Measurements from ENCODE around the gene LRRC4C.

Gene LRRC4C

DNA sequence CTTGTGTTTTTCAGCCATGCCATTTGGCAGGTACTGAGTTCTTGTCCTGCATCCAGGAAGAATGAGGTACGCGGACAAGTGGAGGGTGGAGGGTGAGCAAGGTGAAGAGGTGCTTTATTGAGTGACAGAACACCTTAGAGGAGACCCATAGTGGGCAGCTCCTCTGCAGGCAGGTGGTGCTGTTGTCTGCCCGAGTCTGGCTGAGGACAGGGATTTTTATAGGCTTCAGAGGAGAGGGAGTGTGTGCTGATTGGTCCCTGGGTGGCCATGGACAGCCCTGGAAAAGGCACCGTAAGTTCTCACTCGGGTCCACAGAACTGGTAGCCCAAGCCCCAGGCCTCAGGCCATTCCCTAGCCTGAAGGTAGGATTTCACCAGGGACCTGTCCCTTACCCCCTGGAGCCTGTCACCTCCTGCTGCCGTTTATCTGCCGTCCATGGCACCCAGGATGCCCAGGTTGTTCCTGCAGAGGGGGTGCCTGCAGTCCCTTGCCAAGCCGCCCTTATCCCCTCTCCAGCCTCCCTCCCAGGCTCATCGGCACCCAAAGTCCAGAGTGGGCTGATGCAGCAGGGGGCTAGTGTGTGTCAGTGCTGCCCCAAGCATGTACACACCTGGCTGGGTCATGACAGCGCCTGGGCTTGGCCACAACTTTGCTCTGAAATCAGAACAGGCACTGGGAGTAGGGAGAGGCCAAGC, 213.6 kb downstream of the LRRC4C start:
- DNase-seq, result no peak

DNA sequence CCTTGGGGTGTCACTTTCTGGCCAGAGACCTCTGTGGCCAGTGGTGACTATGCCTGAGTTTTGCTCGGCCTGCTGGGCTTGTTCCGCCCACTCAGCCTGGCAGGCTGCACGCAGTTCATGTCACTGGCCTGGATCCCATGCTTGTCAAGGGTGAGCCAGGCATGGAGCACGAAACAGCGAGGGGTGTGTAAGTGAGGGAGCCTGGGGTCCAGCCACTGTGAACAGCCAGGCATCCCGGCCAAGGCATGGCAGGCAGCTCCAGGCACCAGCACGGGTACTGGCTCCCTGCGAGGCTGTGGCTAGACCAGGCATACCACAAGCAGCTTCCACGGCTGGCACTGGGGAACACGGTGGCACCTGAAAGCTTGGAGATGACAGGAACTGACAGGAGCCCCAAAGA, 214.3 kb downstream of the LRRC4C start:
- DNase-seq, result no peak

DNA sequence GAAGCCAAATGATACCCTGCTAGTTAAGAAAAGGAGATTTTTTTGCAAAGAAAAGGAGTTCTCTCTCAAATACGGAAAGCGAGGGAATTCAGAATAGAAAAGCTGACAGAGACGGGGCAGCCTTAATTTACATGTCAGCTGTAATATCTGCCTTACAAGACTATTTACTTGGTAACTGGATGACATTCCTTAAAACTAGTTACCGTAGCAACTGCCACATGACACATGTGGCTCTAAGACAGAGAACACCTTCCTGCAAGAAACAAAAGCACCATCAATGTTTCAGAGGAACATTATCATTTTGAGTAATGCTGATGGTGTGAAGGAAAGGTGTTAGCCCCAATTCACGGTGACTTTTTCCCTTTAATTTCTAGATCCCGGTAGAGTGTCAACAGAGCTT, 222.1 kb downstream of the LRRC4C start:
- DNase-seq, result no peak

DNA sequence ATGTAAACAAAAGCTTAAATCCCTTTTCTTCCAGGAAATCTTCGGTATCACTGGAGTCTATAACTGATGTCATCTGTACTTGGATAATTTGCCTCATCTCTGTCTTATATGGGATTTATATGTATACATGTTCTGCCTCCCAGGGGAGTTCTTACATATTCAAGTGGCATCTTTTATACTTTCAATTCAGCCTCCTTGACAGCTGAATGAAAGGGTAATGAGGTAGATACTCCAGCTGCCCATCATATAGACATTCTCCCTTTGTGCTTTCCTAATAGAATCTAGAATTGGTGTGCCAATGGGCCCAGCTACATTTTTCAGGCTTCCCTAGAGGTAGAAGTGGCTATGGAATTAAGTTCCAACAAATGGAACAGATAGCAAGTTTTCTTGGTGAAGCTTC, 223.8 kb downstream of the LRRC4C start:
- no peak for DNase-seq

DNA sequence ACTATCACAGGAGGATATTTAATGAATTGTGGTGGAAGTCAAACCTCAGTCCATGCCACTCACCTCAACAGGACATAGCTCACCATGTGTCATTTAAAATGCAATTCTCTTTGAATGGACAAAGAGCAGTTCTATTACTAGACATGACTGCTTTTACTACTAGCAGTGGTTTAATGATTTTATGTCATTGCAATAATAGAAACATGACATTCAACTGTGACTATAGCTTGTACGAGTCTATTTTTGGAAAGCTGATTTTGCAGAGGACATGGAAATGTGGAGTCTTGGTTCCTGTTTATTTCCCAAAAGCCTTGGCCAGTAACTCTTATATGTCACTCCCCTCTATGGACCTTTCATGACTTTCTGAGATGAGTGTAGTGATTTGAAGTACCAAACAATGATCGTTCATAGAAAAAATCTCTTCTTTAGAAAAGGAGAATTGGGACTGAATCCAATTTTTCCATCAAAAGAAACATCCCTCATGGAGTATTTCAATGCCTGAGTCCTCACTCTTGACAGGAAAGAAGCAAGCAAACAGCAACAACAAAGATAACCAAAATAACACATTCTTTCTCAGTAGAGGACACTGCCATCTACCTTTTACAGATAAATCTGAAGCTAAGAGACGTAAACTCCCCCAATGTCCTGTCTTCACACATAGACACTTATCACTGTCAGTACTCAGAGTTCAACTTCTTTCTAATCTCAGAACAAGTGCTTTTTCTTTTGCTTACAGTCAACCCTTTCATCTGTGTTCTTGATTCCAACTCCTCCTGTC, 233.4 kb downstream of the LRRC4C start:
- DNase-seq, result no peak

DNA sequence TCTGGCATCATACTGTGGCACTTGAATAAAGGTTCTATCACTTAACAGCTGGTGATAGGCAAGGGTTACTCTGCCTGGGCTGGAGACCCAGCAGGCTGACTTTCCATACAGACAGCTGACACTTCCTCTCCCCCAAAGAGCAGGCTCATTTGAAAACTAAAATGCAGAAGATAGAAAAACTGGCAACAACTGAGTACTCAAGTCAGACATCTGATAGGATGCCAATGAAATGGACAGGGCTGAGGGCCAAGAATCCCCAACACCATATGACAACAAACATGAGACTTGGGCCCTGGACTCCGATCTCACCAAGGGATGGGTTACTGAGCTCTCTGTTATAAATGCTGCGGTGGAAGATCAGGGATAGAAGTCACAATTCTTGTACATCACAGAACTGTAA, 237.2 kb downstream of the LRRC4C start:
- DNase-seq, result no peak

DNA sequence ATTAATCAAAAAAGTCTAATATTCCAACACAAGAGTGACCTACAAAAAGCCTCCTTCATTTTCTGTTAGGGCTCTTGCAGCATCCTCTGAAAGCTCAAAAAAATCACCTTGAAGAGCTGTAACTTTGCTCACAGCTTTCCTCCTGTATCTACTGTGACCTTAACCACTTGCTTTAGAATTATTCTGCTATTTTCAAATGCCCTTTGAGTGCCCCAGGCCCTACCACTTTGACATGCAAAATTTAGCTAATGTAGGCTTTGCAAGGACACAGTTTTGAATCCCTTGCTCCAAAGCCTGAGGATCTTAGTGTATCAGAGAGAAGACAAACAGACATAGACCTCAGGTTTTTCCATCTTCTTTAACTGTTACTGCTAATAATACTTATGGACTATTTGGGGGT, 253.1 kb downstream of the LRRC4C start:
- DNase-seq, result no peak

DNA sequence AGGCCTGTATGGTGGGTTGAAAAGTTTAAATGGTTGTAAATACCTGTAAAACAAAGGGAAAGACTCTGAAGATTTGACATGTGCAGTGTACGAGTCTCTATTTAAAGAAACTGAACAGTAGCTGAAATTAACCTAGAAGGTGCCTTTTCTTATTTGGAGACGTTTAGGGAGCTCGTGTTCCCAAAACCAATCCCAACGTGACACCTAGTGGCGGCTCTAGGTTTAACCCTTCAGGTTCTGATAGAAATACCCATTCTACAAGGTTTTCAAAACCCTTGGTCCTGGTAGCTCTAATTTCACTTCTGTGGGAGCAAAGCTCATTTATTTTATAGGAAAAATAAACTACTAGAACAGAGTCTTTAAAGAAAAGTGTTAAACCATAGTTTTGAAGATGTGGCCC, 258.3 kb downstream of the LRRC4C start:
- DNase-seq, result no peak

DNA sequence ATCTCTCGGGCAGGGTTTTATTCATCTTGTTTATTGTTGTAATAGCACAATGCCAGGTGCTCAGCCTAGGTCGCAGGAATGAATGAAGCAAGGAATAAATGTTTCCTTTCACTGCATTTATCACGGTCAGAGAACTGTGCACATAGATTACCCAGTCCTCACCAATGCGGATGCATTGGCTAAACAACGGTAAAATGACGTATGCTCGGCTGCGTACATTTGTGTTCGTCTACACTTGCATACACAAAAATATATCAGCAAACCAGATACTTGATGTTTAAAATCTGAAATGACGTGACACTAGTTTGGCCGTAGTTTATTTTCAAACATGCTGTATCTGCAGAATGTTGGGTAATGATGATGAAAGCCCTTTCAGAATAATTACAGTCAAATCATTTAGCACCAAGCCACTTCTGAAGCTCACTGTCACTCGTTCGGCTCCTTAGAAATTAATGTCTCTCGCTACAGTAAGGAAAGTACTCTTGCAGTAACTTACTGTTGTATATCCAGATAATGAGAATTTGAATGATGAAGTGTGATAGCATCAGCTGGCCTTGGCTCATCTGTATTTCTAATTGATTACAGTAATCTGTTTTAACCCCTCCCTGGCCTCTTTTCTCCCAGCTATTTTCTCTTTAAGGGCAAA, 268.9 kb downstream of the LRRC4C start:
- DNase-seq, result no peak

DNA sequence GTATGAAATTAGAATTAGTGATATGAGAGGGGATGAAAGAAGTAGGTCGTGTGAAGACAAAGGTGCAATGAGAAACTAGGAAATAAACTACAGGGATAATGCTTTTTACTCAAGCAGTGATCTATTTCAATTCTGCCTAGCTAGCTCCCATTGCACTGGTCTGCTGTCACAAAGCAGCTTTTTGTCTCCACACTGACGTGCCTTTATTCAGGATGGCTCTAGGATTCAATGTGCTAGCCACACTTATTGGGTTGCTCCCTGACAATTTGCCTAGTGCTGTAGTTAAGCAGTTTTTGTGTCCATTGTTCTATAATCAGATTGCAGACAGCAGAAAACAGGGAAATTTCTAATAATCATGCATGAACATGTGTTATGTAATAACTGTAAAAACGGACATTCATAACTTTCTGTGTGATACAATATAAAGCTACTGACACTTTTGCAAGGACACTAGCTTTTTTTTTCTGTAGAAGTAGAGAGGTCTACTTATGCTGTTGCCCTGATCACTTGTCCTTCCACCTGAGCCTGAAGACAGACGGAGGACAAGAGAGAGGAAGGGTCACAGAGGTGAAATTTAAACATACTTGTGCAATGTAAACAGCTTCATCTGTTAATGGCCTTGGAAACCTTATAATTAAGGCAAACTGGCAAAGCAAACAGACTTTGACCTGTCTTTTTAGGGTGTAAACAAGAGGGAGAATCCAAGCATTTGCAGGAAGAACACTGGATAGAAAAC, 269.6 kb downstream of the LRRC4C start:
- no peak for DNase-seq

DNA sequence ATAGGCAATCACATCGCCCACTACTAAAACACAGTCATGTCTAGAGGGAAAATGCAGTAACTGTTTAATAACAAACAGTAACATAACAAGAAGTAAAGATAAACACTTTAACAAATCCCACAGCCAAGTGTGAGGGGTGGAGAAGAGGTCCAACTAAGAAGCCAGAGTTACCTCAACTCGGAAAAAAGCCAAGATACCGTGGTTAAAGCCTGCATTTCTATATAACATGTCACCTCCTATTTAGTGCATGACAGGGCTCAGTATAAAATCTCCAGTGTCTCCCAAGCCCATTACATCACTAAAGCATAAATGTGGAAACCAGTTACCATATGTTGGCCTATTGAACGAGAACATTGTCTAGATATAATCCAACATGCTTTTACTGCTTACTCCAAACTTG, 281.7 kb downstream of the LRRC4C start:
- DNase-seq, result no peak

DNA sequence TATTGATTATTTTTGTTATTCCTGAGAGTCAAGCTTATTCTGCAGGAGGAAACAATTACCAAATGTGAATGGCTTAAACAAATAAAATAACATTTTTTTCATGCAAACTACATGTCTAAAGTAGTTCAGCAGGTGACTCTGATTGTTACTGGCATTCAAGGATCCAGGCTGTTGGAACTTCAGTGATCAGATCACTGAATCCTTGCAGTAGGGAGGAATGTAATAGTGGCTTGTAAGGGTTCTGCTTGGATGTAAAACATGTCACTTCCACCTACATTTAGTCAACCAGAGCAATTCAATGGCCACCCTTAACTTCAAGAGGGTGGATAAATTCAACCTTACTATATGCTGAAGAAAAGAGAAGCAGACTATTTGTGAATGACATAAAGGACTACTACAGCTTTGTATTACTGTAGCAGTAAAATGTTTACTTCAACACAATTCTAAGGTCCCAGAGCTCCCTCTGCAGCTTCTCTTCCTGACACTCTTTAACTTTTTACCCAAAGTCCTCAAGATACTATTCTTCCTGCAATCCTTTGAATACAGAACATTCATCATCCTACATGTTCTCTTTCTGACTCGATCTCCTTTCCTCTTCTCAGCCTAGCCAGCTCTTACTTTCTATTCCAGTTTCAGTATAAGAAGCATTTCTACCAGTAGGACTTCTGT, 284.0 kb downstream of the LRRC4C start:
- DNase-seq, result no peak

DNA sequence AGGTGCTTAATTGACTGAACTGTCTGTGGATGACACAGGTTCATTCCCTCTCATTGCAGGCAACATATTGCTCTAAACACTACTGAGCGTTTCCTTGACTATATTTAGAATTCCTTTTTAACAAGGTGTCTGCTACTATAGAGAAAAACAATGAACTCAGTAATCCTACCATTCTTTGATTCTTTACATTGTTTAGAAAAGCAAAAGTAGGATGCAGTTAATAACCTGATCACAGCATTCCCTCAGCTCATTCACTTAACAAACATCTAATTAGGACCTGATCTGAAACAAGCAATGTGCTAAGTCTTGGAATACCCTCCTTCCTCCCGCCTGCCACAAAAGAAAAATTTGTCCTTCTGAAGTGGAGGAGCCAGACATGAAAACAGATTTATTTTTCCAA, 313.1 kb downstream of the LRRC4C start:
- no peak for DNase-seq

DNA sequence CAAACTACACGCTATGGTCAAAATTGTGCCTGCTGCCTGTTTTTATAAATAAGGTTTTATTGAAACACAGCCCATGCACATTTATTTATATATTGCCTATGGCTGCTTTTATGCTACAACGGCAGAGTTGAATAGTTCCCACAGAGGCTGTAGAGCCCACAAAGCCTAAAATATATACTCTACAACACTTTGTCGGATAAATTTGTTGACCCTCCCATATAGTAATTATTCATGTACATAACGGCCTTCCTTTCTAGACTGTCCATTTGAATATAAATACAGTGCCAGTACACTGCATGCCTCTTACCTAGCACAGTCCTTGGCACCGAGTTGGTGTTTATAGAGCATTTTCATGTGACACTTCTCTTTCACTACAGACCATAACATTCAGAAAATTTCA, 314.0 kb downstream of the LRRC4C start:
- DNase-seq, result no peak

DNA sequence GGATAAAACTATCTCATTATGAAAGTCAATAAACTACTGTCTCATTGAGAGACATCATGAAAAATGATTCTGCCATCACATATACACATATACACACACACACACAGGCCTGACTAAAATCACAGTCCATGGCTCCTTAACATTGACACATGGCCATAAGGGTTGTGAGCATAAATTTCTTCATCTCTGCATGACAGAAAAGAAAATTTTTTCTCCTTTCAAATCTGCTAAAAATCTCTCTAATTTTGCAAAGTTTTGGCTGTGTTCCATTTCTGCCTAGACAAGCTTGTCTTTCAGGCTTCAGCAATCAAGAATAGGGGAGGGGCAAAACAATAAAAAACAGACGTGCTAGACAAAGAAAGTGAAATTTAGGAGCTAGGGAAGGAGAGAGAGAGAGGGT, 324.5 kb downstream of the LRRC4C start:
- DNase-seq, result no peak

DNA sequence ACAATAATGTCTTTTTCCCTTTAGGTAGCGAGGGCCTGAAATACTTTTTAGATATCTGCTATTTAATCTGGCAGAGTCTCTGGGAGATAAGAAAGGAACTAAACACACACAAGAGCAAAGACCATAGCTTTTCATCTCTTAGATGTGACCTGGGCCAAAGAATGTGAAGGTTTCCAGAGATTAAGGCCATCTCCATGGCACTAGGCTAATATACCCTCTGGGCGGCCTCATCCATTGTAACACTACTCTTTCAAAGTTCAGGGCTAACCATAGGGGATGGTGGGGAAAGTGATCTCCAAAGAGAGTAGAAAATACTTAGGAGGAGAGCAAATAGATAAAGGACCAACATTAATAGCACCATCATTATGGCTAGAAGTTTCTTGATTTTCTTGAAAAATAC, 326.4 kb downstream of the LRRC4C start:
- no peak for DNase-seq

DNA sequence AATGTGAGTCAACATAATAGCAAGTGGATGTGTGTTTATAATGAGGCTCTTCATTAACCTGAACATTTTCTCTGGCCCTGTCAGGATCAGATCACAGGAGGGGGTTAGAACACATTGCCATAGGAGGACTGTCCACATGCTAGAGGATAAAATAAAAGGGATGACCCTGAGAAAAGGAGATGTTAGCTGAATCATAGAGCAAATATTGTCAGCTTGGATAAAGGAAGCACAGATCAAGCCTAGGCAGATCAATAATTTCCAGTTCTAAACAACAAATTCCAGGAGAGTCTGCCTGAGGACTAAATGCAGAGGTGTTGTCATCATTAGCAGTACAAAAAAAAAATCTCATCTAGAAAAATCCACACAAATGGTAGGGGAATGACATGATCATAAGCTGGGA, 337.9 kb downstream of the LRRC4C start:
- DNase-seq, result no peak

DNA sequence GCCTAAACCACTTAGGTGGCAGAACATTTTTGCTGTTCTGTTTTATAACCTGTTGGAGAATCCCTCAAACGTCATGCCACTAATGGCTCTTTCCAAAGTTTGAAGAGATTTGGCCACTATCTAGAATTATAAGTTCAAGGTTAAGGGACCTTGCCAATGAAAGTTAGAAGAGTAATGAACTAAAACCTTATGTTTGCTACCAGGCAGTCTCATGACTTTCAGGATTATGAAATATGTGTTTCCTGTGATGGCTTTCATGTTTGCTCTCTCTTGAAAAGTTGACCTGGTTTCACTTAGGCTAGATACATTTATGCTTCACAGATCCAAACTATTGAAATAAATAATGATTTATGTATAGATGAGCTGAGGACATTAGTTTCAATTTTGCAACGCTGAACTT, 340.0 kb downstream of the LRRC4C start:
- no peak for DNase-seq

DNA sequence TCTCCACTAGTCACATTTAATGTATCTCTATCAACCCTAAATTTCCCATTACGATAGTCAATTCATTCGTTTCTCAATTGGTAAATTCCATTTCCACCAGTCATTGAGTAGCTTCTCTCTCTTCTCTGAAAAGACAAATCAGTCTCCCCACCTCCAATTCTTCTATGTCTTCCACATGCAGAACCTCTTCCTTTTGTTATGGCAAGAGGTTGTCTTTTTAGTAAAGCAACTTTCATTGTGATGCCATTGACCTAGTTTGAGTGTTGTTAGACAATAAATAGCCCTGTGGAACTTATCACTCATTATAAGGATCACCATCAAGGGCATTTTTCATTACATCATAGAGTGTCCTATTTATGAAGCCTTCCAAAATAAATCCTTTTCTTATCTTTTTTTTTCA, 340.9 kb downstream of the LRRC4C start:
- DNase-seq, result no peak

DNA sequence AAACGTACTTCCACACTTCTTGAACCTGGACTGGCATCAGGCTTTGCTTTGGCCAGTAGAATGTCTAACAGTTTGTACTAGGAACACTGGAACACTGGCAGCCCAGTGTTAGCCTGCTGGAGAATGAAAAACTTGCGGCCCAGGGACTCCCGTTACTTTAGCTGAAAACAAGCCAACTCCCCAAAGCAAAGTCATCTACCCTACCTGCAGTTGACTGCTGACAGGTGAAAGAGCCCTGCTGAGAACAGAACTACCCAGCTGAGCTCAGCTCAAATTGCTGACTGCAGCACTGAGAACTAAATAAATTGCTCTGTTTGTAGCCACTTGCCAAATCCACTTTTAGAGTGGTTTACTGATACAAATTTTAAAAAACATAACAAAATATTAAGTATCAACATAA, 342.5 kb downstream of the LRRC4C start:
- DNase-seq, result no peak

DNA sequence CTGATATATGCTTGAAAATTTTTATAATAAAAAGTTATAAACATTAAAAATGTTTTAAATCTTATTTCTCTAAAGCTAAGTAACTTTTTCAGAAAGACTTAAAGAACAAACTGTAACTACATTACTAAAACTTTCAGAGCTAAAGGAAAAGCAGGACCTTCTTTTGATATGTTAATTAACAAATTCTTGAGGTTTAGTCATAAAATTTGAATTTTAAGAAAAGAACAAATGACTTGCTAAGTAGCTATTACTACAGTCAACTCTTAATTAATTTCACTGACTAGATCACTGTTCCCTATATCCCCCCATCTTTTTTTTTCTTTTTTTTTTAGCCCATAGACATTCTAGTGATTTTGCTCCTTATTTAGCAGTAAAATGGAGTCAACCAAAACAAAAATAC, 344.4 kb downstream of the LRRC4C start:
- no peak for DNase-seq

DNA sequence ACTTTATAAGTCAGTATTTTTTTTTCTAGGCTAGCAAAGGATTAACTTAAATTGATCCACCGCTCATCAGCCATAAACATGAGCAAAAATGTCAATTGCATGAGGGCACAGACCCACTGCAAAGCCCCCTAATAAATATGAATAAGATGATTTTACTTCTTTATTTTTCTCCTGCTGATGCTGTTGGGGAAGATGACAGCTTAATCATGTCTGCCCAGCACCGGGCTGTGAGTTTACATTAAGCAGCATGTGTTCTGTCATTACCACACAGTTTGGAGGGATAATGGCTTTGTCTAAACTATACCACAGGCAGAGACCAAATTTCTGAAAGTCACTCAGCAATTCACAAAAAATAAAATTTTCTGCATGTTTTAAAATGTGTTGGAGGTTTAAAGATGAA, 346.3 kb downstream of the LRRC4C start:
- no peak for DNase-seq

DNA sequence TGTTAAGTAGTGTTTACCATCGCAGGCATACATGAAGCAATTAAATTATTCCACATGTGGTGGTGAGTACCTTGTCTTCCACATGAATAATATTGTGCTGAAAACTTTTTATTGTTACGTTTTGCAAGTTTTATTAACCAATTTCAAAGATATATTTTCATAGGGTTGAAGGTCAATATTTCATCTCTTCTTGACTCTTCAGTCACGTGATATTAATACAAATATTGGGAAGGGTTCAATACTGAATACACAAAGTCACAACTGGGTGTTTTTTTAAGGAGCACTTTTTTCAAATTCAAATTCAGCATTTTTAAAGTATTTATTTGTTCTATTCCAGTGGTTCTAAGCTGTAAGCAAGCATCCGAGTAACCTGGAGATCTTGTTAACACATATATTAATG, 348.9 kb downstream of the LRRC4C start:
- no peak for DNase-seq
